GM21717 (cell line): Measurements from ENCODE around the gene RNU1-1.
"Not testable (repeated sequence)": the region's sequence is repeated elsewhere in the genome, so short reads cannot be mapped to it uniquely, and the experiment has no call there.

Experiments
- ATAC-seq: cut with Tn5 transposase; IDR thresholded peaks from one replicate; pipeline ENCODE4 v1.9.1; 2021; ENCODE audit warnings: mild to moderate bottlenecking, moderate library complexity; ENCODE audit not compliant: unreplicated experiment

The RNU1-1 gene

DNA sequence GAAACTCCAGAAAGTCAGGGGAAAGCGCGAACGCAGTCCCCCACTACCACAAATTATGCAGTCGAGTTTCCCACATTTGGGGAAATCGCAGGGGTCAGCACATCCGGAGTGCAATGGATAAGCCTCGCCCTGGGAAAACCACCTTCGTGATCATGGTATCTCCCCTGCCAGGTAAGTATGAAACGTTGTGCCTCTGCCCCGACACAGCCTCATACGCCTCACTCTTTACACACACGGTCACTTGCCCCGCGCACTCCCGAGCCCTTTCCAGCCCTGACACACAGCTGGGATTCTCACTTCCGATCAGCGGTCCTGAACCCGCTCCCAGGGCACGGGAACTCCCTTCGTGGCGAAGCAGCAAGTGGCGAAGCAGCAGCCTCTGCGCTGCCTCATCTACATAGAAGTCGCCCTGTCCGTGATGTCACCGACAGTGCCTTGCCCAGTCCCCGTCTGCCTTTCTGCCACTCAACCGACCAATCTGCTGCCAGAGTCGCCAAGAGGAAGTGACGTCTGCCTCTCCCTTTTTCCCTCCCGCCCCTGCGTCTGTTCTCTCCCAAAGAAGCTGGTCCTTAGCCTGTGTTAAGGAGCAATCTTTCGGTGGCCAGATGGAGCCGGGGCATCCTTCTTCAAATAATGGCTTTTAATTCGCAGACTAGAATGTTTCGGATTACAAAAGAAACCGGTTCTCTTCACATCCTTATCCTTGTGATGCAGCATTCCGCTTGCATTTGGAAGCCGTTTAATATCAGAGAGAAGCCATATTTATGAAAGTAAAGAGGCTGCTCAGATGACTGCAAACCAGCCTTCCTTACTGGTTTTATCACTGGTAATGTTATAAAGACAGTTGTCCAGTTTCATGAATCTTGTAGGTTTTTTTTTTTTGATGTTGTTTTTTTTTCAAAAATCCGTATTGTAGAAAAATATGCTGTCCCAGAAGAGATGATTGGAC is at the start of gene RNU1-1:
Gene RNU1-1 (minus strand): TSS at position 179 of the 949 bp plus-strand sequence.
- ATAC-seq: not testable (repeated sequence)

DNA sequence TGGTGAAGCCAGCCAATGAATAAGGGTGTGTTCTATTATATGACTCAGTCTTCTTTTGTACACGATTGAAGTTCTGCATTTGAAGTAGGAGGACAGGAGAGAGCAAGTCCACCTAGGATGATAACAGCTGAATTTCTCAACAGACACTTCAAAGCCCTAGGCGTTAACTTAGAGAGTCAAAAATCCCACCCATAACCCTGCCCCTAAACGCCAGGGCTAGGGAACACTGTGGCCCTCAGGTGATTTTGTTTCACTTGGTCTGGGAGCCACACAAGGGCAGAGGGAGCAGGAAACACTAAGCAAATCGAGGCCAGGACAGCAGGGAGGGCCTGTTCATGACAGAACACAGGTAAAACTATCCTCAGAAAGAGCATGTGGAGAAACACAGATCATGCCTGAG is 47.0 kb upstream of the RNU1-1 start:
- not testable (repeated sequence) for ATAC-seq

GRCh38 chr1:16560498-16560897 is 46.4 kb upstream of the RNU1-1 start:
- ATAC-seq: not testable (repeated sequence)

GRCh38 chr1:16559688-16560087 is 45.6 kb upstream of the RNU1-1 start:
- ATAC-seq: not testable (repeated sequence)

GRCh38 chr1:16557034-16557433 is 42.9 kb upstream of the RNU1-1 start:
- not testable (repeated sequence) for ATAC-seq

- not testable (repeated sequence) for ATAC-seq
These were observed 39.2 kb upstream of the RNU1-1 start for GRCh38 chr1:16553244-16553643.

- ATAC-seq: not testable (repeated sequence)
These were observed 36.3 kb upstream of the RNU1-1 start for GRCh38 chr1:16550212-16550918.

DNA sequence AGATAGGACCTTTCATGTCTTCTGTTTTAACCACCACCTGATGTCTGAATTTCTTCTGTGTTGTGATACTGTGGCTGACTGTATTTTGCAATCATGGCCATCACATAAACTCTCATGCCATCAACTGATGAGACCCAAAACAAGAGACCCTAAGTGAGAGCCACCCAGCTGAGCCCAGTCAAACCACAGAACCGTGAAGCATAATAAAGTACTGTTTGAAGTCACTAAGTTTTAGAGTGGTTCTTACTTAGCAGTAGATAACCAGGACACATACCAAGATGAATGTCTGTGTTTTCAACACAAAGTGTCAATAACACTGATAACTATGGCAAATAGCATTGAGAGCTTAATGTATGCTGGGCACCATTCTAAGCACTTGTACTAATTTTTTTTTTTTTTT is 35.5 kb upstream of the RNU1-1 start:
- ATAC-seq: not testable (repeated sequence)

DNA sequence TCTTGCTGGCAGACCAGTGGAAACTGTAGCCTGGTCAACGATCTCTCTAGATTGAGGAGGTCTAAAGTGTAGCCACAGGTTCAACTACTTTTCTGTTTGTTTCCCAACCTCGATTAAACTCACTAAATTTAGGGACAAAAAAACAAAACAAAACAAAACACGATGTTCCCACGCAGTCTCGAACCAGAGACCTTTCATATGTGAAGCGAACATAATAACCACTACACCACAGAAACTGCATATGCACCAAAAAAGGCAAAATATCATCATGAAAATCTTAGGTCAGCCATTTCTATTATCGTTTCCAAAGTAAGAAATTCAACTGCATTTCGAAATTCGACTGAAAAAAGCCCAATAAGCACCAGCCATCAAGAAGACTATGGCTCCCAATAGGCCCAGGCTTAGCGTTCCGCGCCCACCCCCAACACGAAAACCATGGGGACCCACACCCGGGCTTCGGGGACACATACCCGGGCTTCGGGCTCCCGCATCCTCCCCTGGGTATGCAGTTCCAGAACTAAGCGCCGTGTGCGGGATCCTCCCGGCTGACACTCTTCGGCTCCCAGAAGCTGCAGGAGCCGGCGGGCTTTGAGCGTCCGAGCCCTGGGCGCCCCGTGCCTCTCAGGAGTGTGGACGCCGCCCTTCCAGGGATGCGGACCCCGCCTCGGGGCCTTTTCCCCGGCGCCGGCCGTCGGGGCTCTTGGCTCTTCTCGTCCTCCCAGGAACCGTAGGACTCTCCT is 33.6 kb upstream of the RNU1-1 start:
- not testable (repeated sequence) for ATAC-seq

GRCh38 chr1:16545682-16546095 is 31.6 kb upstream of the RNU1-1 start:
- ATAC-seq: not testable (repeated sequence)

- not testable (repeated sequence) for ATAC-seq
These were observed 26.4 kb upstream of the RNU1-1 start for GRCh38 chr1:16540421-16540893.

DNA sequence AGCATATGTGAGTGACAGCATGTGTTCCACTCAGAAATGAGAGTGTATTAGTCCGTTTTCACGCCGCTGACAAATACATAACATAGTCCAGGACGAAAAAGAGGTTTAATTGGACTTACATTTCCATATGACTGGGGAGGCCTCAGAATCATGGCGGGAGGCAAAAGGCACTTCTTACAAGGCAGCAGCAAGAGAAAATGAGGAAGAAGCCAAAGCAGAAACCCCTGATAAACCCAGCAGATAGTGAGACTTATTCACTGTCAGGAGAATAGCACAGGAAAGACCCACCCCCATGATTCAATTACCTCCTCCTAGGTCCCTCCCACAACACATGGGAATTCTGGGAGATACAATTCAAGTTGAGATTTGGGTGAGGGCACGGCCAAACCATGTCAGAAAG is 23.4 kb upstream of the RNU1-1 start:
- ATAC-seq: not testable (repeated sequence)

GRCh38 chr1:16536796-16537195 is 22.7 kb upstream of the RNU1-1 start:
- ATAC-seq: not testable (repeated sequence)

DNA sequence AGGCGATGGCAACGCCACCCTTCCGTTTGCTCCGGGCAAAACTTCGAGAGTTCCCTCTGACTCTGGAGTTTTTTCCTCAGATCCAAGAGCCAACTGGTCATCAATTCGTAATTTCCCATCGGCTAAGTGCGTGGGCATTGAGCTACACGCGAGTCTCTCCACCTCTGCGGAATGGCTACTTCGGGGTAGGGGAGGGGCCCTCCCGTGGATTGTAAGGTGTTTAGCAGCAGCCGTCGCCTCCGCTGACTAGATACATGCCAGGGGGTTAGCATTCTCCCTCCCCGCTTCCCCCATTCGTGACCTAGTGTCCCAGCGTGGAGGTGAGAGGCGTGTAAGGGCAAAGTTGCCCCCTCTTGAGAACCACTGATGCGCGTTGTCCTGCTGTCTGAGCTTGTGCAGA is 21.8 kb upstream of the RNU1-1 start:
- ATAC-seq: not testable (repeated sequence)

DNA sequence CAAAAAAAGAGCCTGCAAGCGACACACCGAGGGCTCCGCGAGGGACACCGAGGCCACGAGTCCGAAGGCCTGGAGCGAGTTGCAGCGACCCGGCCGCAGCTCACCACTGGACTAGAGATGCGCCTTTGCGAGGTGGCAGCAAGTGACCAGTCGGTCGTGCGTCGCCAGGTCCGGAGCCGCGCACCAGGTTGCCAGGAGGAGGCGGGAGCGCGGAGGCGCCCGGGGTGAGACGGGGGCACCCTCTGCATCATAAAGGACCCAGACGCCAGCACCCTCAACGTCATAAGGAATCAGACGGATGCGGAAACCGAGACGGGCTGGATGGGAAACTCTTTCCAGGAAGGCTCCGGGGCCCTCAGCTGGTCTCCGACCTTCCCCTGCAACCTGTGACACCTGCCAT is 21.4 kb upstream of the RNU1-1 start:
- not testable (repeated sequence) for ATAC-seq

- ATAC-seq: not testable (repeated sequence)
These were observed 20.9 kb upstream of the RNU1-1 start for GRCh38 chr1:16534829-16535456.

DNA sequence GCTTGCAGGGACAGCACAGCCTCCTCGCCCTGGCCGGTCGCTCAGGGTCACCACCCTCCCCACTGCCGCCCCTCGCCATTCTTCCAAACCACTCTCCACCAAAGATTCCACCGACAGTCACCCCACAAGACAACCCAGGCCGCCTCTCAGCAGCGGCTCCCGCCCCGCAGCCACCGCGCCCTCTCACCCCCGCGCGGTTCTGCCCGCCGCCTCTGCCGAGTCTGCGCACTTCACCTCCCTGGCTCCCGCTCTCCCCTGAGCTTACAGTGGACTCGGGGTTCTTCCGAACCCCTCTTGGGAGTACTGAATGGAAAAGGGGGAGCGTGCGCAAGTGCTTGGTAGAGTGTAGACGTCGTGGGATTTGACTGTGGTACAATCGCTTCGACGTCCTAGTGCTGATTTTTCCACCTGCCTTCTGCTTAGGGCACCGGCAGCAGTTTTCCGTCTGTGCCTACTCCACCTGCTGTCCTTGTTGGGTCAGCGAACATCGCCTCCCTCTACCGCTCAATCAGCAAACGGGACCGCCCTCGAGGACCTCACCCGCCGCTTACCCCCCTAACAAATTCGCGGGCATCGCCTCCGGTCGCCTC is 20.2 kb upstream of the RNU1-1 start:
- ATAC-seq: not testable (repeated sequence)

GRCh38 chr1:16532235-16532991 is 18.3 kb upstream of the RNU1-1 start:
- ATAC-seq: not testable (repeated sequence)

DNA sequence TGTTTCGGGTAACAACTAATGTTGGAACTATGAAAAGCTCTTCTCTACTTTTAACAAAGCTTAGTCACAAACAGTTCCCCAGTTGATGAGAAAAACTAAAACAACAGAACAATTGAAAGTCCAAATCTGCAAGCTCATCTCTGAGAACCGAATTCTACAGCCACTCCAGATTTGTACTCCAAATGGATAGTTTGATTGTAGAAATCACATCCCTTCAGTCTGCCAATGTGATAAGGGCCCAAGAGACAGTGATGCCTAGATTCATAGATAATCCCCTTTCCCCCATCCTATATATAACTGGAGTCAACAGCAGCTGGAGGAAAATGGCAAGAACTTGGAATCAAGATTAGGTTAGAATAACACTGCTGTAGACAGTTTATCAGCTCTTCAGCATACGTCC is 14.3 kb upstream of the RNU1-1 start:
- ATAC-seq: not testable (repeated sequence)
